HK-2 (cell line): ENCODE data around the gene MAP7.
"Not testable (repeated sequence)": the region's sequence is repeated elsewhere in the genome, so short reads cannot be mapped to it uniquely, and the experiment has no call there.

Source experiments
- DNase-seq: peaks from one replicate; pipeline ENCODE4 v3.0.0-alpha.2; 2018; ENCODE audit not compliant: unreplicated experiment

Gene MAP7

GRCh38 chr6:136338486-136338885 lies 211.7 kb downstream of the MAP7 start:
- DNase-seq = no peak

GRCh38 chr6:136337606-136338005 lies 212.6 kb downstream of the MAP7 start:
- no peak for DNase-seq

GRCh38 chr6:136337121-136337520 lies 213.1 kb downstream of the MAP7 start:
- no peak for DNase-seq

GRCh38 chr6:136335736-136336363 lies 214.4 kb downstream of the MAP7 start:
- no peak for DNase-seq

- DNase-seq = no peak
Observed at GRCh38 chr6:136334853-136335252, 215.4 kb downstream of the MAP7 start.

- no peak for DNase-seq
Observed at GRCh38 chr6:136334465-136334846, 215.8 kb downstream of the MAP7 start.

- DNase-seq = no peak
Observed at GRCh38 chr6:136333824-136334464, 216.3 kb downstream of the MAP7 start.

GRCh38 chr6:136331461-136331860 lies 218.8 kb downstream of the MAP7 start:
- no peak for DNase-seq

GRCh38 chr6:136330634-136331033 lies 219.6 kb downstream of the MAP7 start:
- no peak for DNase-seq

GRCh38 chr6:136326038-136326553 lies 224.1 kb downstream of the MAP7 start:
- no peak for DNase-seq

GRCh38 chr6:136324686-136325380 lies 225.4 kb downstream of the MAP7 start:
- DNase-seq = no peak

- no peak for DNase-seq
Observed at GRCh38 chr6:136323431-136324112, 226.7 kb downstream of the MAP7 start.

GRCh38 chr6:136319732-136320131 lies 230.5 kb downstream of the MAP7 start:
- DNase-seq = no peak

- DNase-seq = no peak
Observed at GRCh38 chr6:136318676-136319075, 231.5 kb downstream of the MAP7 start.

- DNase-seq = no peak
Observed at GRCh38 chr6:136317971-136318370, 232.3 kb downstream of the MAP7 start.

- peak; percentile 32 for DNase-seq
Observed at GRCh38 chr6:136317021-136317694, 233.1 kb downstream of the MAP7 start.

- DNase-seq = no peak
Observed at GRCh38 chr6:136315594-136315993, 234.6 kb downstream of the MAP7 start.

- DNase-seq = no peak
Observed at GRCh38 chr6:136312975-136313374, 237.2 kb downstream of the MAP7 start.

- DNase-seq = no peak
Observed at GRCh38 chr6:136309729-136310311, 240.4 kb downstream of the MAP7 start.

- no peak for DNase-seq
Observed at GRCh38 chr6:136309171-136309570, 241.1 kb downstream of the MAP7 start.

- not testable (repeated sequence) for DNase-seq
Observed at GRCh38 chr6:136308469-136308868, 241.8 kb downstream of the MAP7 start.
